Keratinocyte (primary cell): Measurements from ENCODE around the gene TEP1.

ENCODE experiments used
- CTCF ChIP-seq, 3 experiments: IDR thresholded peaks in 1 of 3; conservative IDR thresholded peaks in 1 of 3; optimal IDR thresholded peaks in 1 of 3; 2 replicates in 2 of 3; 3 replicates in 1 of 3; pipeline versions ENCODE3 to v1.5.1; 2011; ENCODE audit warnings: low read length in 3 of 3, mild to moderate bottlenecking in 3 of 3, moderate library complexity in 2 of 3, control low read depth in 1 of 3, inconsistent platforms in 1 of 3; ENCODE audit not compliant: insufficient read depth in 2 of 3; ENCODE audit errors: extremely low read depth in 1 of 3
- EZH2 ChIP-seq: IDR thresholded peaks from one replicate; pipeline ENCODE4 v1.6.1; 2012; ENCODE audit warnings: inconsistent platforms, mild to moderate bottlenecking, low read length, moderate library complexity

- no peak for TF ChIP-seq EZH2
- no peak for TF ChIP-seq CTCF (optimal IDR thresholded peaks at IDR 0.05 in 1 of 3, IDR thresholded peaks at IDR 0.05 in 1 of 3, conservative IDR thresholded peaks at IDR 0.05 in 1 of 3; ENCODE audit: extremely low read depth in 1 of 3, insufficient read depth in 2 of 3, low read length in 3 of 3)
Observed at GRCh38 chr14:20424851-20425250, 11.6 kb upstream of the TEP1 start.
